Neural cell (in vitro differentiated cells): ENCODE measurements around the gene RPIA. TPM values are rescaled to one million over a fixed set of nuclear protein-coding genes. Genes with fewer than 3 reads are reported as not detected.
A peak's percentile ranks its signal among the peaks of the same experiment; 100 is the strongest.

Source experiments
- H2AFZ ChIP-seq: fragments of 200-600, 300-800 bp; sonication (generic), shearing (Covaris generic); 2 replicates; pipeline ENCODE4 v1.6.0; 2014; ENCODE audit warnings: low read depth, mild to moderate bottlenecking, antibody characterized with exemption, low read length, moderate library complexity
- H3F3A ChIP-seq: fragments of 200-600 bp; shearing (Covaris generic); 2 replicates; pipeline ENCODE4 v1.6.1; 2016; ENCODE audit warnings: mild to moderate bottlenecking, moderate library complexity, mixed read lengths, antibody characterized with exemption, low read length; ENCODE audit not compliant: insufficient read depth, poor library complexity, severe bottlenecking
- H3K27ac ChIP-seq: fragments of 200-600, 300-800 bp; sonication (generic), shearing (Covaris generic); 2 replicates; pipeline ENCODE4 v1.5.1; 2014; ENCODE audit warnings: mild to moderate bottlenecking, low read length, moderate library complexity
- H3K27me3 ChIP-seq: fragments of 300-800, 200-600 bp; sonication (generic), shearing (Covaris generic); 2 replicates; pipeline ENCODE4 v1.6.0; 2014; ENCODE audit warnings: mild to moderate bottlenecking, low read depth, low read length, moderate library complexity; ENCODE audit not compliant: insufficient read depth
- H3K36me3 ChIP-seq: fragments of 300-800, 200-600 bp; sonication (generic), shearing (Covaris generic); 2 replicates; pipeline ENCODE4 v1.5.1; 2014; ENCODE audit warnings: mild to moderate bottlenecking, antibody characterized with exemption, low read length, moderate library complexity; ENCODE audit not compliant: insufficient read depth
- H3K4me2 ChIP-seq: fragments of 300-800, 200-600 bp; sonication (generic), shearing (Covaris generic); 2 replicates; pipeline ENCODE4 v1.6.0; 2014; ENCODE audit warnings: mild to moderate bottlenecking, low read length
- H3K4me3 ChIP-seq: fragments of 300-800, 200-600 bp; sonication (generic), shearing (Covaris generic); 2 replicates; pipeline ENCODE4 v1.5.1; 2014; ENCODE audit warnings: mild to moderate bottlenecking, low read length, moderate library complexity
- H3K79me2 ChIP-seq: fragments of 200-600 bp; shearing (Covaris generic); replicated peaks from 2 replicates; pipeline ENCODE4 v1.6.0; 2014; ENCODE audit warnings: mild to moderate bottlenecking, low read length, moderate library complexity; ENCODE audit not compliant: insufficient read depth
- H3K9ac ChIP-seq: fragments of 300-800, 200-600 bp; sonication (generic), shearing (Covaris generic); 2 replicates; pipeline ENCODE4 v1.6.1; 2016; ENCODE audit warnings: mild to moderate bottlenecking, low read length, mixed read lengths
- H3K9me2 ChIP-seq: fragments of 200-600 bp; shearing (Covaris generic); 2 replicates; pipeline ENCODE4 v1.6.1; 2016; ENCODE audit warnings: mild to moderate bottlenecking, low read length, mixed read lengths; ENCODE audit not compliant: insufficient read depth
- H3K9me3 ChIP-seq: fragments of 200-600, 300-800 bp; sonication (generic), shearing (Covaris generic); 2 replicates; pipeline ENCODE4 v1.6.1; 2016; ENCODE audit warnings: mild to moderate bottlenecking, mixed run types, low read length, moderate library complexity, mixed read lengths
- H4K20me1 ChIP-seq: fragments of 200-600 bp; shearing (Covaris generic); 2 replicates; pipeline ENCODE4 v1.6.1; 2016; ENCODE audit warnings: mild to moderate bottlenecking, mixed run types; ENCODE audit not compliant: insufficient read depth
- EP300 ChIP-seq: fragments of 450-650 bp; conservative IDR thresholded peaks from 2 replicates; pipeline ENCODE4 v1.6.1; 2014; ENCODE audit warnings: antibody characterized with exemption, mild to moderate bottlenecking, moderate library complexity; ENCODE audit not compliant: poor library complexity, severe bottlenecking
- EZH2 ChIP-seq: fragments of 200-600, 300-800 bp; shearing (Covaris generic), sonication (generic); IDR thresholded peaks from 2 replicates; pipeline ENCODE4 v1.6.1; 2014; ENCODE audit warnings: antibody characterized with exemption, low read length, borderline replicate concordance, mild to moderate bottlenecking; ENCODE audit not compliant: insufficient read depth, poor library complexity, severe bottlenecking
- MXI1 ChIP-seq: fragments of 450-650 bp; conservative IDR thresholded peaks from 2 replicates; pipeline ENCODE4 v1.6.1; 2014; ENCODE audit warnings: antibody characterized with exemption, mild to moderate bottlenecking; ENCODE audit not compliant: poor library complexity, severe bottlenecking
- POLR2AphosphoS5 ChIP-seq: IDR thresholded peaks from 2 replicates; pipeline ENCODE4 v1.6.1; 2012
- RAD21 ChIP-seq: fragments of 450-650 bp; conservative IDR thresholded peaks from 2 replicates; pipeline ENCODE4 v1.6.1; 2014; ENCODE audit warnings: antibody characterized with exemption, mild to moderate bottlenecking, moderate library complexity
- SMC3 ChIP-seq: fragments of 450-650 bp; conservative IDR thresholded peaks from 2 replicates; pipeline ENCODE4 v1.6.1; 2014; ENCODE audit warnings: antibody characterized with exemption, mild to moderate bottlenecking, moderate library complexity; ENCODE audit not compliant: poor library complexity
- TAF1 ChIP-seq: IDR thresholded peaks from 2 replicates; pipeline ENCODE4 v1.6.1; 2012; ENCODE audit warnings: low read depth
- polyA plus RNA-seq: library from polyadenylated mRNA; depleted of rRNA; stranded (reverse); fragments of >200 nt; gene quantifications from 2 replicates; pipeline ENCODE4 v1.2.3, GENCODE V29; 2014
- TF ChIP-seq, protein P1 (sequence below): fragments of 450-650 bp; IDR thresholded peaks from 2 replicates; pipeline ENCODE4 v1.5.1; 2014; ENCODE audit warnings: antibody characterized with exemption, mild to moderate bottlenecking, moderate library complexity; ENCODE audit not compliant: poor library complexity, severe bottlenecking
- TF ChIP-seq, protein P2 (sequence below): IDR thresholded peaks from 2 replicates; pipeline ENCODE4 v1.6.1; 2012; ENCODE audit warnings: borderline replicate concordance

Gene RPIA
- polyA plus RNA-seq, 1 donor from 2014 or later = 9.7 TPM

DNA sequence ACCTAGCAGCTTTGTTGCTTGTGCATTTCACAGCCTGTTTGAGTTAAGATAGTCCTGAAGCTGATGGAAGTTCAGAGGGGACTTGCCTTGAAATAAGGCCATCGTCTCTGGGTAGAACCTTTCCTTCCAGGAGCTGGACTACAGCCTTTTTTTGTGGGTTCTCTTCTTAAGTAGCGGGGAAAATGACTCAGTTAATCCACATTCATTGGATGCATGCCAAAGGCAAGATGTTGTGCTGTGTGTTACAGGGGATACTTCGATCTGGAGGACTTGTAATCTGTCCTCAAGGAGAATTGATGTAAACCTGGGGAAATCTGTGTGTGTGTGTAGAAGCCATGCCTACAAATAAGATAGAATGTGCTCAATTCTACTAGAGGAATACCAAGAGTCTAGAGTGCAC, 46.8 kb downstream of the RPIA start (continued):
- no peak for TF ChIP-seq POLR2AphosphoS5
- TF ChIP-seq TAF1 = no peak
- no peak for TF ChIP-seq RAD21

DNA sequence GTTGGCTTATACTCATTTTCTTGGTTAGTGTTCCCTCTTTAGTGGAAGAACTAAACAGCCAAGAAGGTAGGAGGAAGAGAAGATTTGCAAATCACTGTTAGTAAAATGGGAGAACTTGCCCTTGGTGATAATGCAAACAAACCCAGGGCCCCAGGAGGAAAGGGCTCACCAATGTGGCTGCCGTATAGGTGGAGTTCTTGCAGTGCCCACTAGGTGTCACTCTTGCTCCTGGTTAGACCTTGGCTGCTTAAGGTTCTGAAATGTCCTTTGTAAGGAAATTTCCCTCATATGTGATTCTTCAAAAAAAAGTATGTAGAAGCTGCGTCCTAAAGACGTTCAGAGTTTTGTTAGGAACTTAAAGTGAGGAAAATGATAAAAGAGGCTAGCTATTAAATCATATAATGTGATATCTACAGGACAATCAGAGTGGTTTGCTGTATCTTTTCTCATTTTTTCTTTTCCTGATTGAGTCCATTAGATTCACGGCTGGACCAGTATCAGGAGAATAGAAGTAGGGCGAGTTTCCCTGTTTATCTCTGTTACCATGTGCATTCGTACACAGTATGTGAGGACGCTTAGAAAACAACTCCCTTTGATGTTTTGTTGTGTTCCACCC, 48.6 kb downstream of the RPIA start:
- H3K9me3 ChIP-seq = no peaks in the 10 kb centered on the region
- no peak overlapping the region for H2AFZ ChIP-seq
- no peak overlapping the region for H3K4me3 ChIP-seq
- no peaks in the 10 kb centered on the region for H3K27me3 ChIP-seq
- no peaks in the 10 kb centered on the region for H4K20me1 ChIP-seq
- H3F3A ChIP-seq = no peaks in the 10 kb centered on the region
- no peaks in the 10 kb centered on the region for H3K9me2 ChIP-seq
- H3K36me3 ChIP-seq = peaks cover 4% of the 10 kb centered on the region
- H3K79me2 ChIP-seq = no peaks in the 10 kb centered on the region
- peak; percentile 77 for TF ChIP-seq SMC3
- TF ChIP-seq RAD21 = peak; percentile 81
- TF ChIP-seq, protein P1, sequence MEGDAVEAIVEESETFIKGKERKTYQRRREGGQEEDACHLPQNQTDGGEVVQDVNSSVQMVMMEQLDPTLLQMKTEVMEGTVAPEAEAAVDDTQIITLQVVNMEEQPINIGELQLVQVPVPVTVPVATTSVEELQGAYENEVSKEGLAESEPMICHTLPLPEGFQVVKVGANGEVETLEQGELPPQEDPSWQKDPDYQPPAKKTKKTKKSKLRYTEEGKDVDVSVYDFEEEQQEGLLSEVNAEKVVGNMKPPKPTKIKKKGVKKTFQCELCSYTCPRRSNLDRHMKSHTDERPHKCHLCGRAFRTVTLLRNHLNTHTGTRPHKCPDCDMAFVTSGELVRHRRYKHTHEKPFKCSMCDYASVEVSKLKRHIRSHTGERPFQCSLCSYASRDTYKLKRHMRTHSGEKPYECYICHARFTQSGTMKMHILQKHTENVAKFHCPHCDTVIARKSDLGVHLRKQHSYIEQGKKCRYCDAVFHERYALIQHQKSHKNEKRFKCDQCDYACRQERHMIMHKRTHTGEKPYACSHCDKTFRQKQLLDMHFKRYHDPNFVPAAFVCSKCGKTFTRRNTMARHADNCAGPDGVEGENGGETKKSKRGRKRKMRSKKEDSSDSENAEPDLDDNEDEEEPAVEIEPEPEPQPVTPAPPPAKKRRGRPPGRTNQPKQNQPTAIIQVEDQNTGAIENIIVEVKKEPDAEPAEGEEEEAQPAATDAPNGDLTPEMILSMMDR = peak; percentile 87
- TF ChIP-seq, protein P2, sequence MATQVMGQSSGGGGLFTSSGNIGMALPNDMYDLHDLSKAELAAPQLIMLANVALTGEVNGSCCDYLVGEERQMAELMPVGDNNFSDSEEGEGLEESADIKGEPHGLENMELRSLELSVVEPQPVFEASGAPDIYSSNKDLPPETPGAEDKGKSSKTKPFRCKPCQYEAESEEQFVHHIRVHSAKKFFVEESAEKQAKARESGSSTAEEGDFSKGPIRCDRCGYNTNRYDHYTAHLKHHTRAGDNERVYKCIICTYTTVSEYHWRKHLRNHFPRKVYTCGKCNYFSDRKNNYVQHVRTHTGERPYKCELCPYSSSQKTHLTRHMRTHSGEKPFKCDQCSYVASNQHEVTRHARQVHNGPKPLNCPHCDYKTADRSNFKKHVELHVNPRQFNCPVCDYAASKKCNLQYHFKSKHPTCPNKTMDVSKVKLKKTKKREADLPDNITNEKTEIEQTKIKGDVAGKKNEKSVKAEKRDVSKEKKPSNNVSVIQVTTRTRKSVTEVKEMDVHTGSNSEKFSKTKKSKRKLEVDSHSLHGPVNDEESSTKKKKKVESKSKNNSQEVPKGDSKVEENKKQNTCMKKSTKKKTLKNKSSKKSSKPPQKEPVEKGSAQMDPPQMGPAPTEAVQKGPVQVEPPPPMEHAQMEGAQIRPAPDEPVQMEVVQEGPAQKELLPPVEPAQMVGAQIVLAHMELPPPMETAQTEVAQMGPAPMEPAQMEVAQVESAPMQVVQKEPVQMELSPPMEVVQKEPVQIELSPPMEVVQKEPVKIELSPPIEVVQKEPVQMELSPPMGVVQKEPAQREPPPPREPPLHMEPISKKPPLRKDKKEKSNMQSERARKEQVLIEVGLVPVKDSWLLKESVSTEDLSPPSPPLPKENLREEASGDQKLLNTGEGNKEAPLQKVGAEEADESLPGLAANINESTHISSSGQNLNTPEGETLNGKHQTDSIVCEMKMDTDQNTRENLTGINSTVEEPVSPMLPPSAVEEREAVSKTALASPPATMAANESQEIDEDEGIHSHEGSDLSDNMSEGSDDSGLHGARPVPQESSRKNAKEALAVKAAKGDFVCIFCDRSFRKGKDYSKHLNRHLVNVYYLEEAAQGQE = no peak
- TF ChIP-seq EZH2 = no peak
- TF ChIP-seq EP300 = no peak
- TF ChIP-seq POLR2AphosphoS5 = no peak
- TF ChIP-seq MXI1 = no peak
- TF ChIP-seq TAF1 = no peak
- H3K27ac ChIP-seq = no peak overlapping the region
- H3K9ac ChIP-seq = no peak overlapping the region
- H3K4me2 ChIP-seq = no peak overlapping the region

DNA sequence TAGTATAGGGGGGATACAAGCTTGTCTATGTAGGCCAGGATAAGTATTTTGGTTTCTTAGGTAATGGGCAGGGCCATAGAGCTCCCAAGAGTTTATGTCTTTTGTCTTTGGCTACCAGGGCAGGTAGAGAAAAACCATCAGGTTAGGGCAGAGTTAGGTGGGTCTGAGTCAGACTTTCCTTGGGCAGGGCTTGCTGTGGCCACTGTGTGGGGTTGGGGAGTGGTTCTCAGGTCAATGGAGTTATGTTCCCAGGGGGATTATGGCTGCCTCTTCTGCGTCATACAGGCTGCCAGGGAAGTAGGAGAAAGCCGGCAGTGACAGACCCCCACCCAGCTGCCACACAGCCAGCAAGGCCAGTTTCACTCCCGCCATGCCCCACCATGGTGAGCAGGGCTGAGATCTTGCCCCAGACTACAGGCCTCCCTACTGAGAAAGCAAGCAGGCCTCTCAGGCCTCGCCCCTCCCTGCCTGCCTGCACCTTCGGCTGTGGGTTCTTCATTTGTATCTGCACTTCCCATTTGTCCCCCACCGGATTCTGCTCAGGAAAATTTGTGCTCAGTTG, 55.5 kb downstream of the RPIA start:
- H3K9ac ChIP-seq = no peak overlapping the region
- peaks cover 13% of the 10 kb centered on the region for H3K36me3 ChIP-seq
- no peak overlapping the region for H3K4me3 ChIP-seq
- no peak overlapping the region for H3K27ac ChIP-seq
- H3F3A ChIP-seq = no peaks in the 10 kb centered on the region
- H4K20me1 ChIP-seq = no peaks in the 10 kb centered on the region
- H2AFZ ChIP-seq = no peak overlapping the region
- no peak overlapping the region for H3K4me2 ChIP-seq
- H3K9me3 ChIP-seq = no peaks in the 10 kb centered on the region
- no peaks in the 10 kb centered on the region for H3K79me2 ChIP-seq
- H3K9me2 ChIP-seq = no peaks in the 10 kb centered on the region
- no peak for TF ChIP-seq POLR2AphosphoS5
- TF ChIP-seq MXI1 = no peak
- no peak for TF ChIP-seq EP300
- TF ChIP-seq RAD21 = no peak
- TF ChIP-seq TAF1 = no peak
- TF ChIP-seq SMC3 = no peak
- TF ChIP-seq, protein P1 = no peak
- no peaks in the 10 kb centered on the region for H3K27me3 ChIP-seq
